Activated CD4-positive, CD25-positive, alpha-beta regulatory T cell treated with anti-CD3 and anti-CD28 coated beads, Interleukin-2, amount 50 U/mL, for 16 hours (primary cell): ENCODE data around the gene TDRD1.

ENCODE experiments used
- DNase-seq: peaks from one replicate; pipeline ENCODE4 v3.0.0-alpha.2; 2020; ENCODE audit warnings: low read depth, low spot score

TDRD1 gene

DNA sequence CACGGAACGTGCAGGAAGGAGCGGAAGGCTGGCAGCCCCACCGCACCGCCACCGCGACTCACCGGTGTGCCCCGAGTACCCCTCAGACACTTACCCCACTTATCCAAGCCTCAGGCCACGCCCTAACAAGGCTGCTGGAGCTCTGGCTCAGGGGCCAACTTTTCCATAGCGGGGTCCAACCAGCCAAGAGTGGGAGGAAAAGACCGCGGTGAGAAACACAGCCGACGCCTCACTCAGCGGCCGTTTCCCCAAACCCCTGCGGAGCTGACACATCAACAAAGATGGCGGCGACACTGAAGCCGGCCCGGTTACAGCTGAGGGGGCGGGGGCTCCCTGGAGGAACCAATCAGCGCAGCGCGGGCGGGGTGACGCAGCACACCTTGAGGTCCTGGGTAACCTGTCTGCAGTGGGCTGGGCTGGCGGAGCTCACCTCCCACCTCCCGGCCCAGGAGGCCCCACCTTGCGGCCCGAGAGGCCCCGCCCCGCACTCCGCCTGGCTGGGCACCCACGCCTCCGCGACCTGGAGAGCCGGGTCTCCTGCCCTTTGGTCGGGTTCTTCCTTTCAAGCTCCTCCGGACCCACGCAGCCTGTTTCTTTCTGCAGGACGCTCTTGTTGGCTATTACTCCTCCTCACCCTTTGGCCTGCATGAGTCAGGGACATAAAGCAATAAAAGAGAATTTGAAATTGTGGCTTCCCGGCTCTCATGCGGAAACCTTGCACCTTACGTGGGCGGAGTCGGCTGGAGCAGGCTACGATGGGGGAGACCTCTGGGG lies 5.0 kb upstream of the TDRD1 start, which contains the start of gene CCDC186:
Gene CCDC186, minus strand, starts transcription at position 283 of the 774 bp plus-strand sequence. CDS start 10,935 bp downstream, outside the sequence.
- DNase-seq = peak; percentile 94

DNA sequence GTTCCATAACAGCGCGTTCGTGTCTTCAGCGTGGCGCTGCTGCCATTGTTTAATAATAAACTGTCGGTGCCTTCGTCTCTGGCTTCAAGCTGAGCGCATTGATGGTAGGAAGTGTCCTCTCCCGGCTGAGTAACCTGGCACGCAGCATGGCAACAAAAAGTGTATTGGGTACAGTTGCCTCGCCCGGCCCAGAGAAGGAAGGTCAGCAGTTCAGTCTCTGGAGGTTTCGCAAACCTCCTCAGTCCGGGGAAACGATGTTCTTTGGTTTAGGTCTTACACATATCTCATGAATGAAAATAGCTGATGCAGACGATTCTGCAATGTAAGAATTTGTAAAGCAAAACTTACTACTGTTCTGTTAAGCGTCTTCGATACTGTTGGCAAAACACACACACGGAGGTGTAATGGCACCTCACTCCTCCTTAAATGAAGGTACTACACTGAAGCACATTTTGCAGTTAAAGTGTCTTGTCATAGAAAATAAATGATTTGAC lies 4.4 kb upstream of the TDRD1 start:
- DNase-seq = no peak

DNA sequence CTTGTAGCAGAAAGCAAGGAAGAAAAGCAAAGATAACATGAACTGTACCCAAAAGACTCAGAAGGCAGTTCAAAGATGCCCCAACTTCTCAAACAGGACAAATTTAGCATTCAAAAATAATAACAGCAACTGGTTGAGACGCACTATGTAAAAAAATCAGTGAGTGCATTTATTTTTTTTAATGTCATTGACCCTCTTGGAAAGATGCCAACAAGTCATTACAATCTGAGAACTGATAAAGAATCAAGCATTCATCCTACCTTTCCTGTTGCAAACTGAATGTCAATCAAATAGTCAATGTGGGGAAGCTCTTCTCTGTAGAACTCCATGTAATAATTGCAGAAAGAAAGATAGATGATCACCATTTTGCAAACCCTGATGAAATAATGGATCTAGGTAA lies 3.5 kb upstream of the TDRD1 start:
- no peak for DNase-seq

DNA sequence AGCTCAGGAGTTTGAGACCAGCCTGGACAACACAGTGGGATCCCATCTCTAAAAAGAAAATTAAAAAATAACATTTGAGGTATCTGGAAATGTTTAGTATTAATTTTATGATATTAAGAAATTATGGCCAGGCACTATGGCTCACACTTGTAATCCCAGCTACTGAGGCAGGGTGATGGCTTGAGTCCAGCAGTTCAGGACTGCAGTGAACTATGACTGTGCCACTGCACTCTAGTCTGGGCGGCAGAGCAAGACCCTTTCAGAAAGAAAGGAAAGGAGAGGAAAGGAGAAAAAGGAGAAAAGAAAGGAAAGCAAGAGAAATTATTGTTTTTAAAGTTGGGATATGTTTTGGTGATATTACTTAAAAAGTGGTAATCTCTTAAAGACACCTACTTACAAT lies 2.6 kb upstream of the TDRD1 start:
- DNase-seq = no peak

DNA sequence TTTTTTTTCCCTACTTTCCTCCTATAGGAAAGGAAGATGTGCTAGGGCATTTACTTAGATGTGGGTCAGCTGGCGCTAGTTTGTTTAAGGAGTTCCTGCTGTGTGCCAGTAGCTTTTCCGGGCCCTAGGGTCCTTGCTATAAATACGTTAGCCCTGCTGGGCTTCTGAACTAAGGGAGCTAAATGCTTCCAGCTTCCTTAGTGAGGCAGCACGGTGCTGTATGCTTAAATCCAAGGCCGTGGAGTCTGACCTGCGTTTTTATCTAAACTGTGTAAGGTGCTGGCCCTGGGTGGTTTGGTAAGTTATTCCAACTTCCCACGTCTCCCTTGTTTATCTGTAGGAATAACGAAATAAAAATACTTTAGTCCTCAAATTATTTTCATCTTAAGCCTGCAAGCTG lies 594 bp downstream of the TDRD1 start:
- no peak for DNase-seq

DNA sequence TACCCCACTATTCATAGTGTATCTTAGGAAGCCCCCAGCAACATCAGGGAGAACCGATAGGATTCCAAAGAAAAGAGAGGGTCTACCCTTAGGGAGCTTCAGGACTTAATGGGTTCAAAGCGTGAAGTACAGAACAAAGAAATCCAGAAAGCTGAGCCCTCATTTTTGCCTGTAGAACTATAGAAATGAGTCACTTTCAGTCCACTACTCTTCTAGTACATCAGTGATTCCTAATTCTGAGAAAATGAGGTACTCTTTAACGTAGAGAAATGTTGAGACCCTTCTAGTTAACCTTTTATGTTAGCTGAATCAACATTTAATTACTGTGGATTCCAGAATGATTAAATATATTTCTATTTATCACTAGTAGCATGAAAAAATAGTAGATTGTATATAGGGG lies 1.8 kb downstream of the TDRD1 start:
- no peak for DNase-seq

DNA sequence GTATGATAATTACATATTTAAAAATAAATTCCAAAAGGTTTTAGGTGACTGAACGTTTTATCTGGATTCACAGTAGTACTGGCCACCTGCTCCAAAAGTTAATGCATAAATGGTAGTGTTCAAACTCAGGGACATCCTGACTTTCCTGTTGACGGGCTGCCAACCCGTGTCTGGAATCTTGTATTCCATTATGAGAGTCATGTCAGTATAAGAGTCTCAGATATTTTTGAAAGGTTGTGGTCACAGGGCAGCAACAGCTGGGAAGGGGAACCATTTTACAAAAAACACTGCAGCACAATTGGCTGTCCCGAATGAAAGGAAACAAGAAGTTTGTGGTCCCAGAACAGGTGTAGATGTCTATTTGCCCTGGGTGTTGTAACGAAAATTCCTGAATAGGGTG lies 2.8 kb downstream of the TDRD1 start:
- DNase-seq = no peak

DNA sequence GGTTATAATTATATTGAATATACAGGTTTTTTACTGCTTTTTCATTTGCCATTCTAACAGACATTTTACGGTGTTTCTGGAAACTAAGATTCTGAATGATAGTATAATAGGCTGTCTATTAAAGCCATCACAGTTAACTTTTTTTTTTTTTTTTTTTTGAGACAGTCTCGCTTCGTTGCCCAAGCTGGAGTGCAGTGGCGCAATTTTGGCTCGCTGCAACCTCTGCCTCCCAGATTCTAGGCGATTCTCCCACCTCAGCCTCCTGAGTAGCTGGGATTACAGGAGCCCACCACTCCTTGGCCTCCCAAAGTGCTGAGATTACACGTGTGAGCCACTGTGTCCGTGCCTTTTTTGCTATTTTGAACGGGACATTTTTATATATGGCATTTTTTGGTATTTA lies 4.4 kb downstream of the TDRD1 start:
- no peak for DNase-seq

DNA sequence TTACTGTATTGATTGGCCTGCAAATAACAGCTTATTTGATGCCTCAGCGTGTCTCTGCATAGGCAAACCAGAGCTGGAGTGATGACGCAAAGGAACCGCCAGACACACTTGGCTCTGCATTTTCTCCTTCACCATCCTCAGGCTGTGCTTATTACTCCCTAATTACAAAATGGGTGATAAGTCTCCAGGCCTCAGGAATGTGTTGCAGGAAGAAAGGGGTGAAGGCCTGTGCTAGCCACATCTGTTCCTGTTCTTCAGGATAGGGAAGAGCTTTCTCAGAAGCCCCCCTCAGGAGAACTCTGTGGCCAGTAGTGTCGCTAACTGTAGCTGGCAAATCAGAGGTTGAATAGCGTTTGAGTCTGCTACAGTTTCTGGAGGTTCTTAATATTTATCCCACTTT lies 5.1 kb downstream of the TDRD1 start:
- DNase-seq = no peak

DNA sequence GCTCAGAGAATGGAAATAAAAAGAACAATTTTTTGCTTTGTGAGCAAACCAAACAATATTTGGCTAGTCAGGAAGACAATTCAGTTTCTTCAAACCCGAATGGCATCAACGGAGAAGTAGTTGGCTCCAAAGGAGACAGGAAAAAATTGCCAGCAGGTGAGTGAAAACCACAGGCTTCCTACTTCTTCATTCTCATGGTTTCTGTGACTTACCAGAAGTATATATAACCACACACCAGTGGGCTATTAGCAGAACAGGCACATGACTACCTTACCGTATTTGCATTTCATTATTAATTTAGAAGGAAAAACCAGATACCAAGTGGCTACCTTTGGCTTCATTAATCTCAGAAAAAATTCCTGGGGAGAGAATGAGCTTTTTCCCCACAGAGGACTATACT lies 8.8 kb downstream of the TDRD1 start:
- no peak for DNase-seq

DNA sequence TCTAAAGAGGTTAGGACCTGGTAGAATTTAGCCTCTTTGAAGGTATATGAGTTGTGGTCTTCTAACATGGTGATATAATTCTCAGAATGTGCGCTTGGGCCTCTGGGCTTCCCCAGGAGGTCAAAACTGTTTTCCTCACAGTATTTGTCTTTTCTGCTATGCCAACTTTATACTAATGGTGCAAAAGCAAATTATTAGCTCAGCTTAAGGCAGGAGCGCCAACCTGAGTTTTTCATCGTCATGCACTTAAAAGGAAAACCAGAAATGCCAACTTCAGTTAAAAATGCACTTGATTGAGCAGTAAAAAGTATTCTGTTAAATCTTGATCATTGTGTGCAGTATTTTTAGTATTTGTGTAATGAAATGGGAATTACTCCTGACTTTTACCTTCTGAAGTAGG lies 9.7 kb downstream of the TDRD1 start:
- DNase-seq = no peak

DNA sequence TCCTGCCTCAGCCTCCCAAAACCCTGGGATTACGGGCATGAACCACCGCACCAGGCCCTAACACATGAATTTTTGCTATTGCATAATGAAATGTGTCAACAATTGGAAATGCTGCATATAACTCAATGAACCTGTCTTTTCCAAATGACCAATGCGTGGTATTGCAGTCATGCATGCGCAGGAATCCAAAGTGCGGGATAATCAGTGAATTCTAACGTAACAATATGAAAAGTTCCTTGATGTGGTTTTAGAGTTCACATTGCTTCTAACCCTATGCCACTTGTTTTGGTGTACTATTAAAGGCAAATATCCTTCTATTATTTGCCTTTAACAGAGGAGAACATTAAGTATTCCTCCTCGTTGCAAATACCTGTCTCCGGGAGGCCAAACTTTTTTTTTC lies 10.5 kb downstream of the TDRD1 start:
- DNase-seq = no peak

DNA sequence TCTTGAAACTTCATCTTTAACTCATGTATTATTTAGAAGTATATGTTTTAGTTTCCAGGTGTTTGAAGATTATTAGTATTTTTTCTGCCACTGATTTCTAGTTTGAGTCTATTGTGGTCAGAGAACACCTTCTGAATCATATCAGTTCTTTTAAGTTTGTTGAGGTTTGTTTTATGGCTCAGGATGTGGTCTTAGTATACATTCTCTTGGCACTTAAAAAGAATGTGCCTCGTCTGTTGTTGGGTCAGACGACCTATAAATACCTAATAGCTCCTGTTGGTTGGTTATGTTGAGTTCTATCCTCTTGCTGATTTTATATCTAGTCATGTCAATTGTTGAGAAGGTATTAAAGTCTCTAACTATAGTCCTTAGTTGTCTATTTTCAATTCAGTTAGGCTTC lies 15.9 kb downstream of the TDRD1 start:
- no peak for DNase-seq

DNA sequence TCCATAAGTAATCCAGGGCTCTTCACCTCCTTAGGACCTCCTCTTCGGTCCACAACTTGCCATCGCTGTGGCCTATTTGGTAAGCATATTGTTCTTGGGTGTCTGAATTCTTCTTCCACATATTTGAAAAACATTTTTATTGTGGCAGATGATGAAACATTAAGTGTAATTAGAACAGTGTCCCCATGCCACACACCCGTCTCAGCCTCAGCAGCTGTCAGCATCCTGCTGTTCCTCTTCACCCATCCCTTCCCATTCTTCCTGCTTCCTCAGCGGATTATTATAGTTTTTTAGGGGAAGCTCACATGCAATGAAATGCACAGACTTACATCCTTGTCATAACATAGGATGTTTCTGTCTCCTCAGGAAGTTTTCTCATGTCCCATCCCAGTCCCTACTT lies 20.1 kb downstream of the TDRD1 start:
- DNase-seq = no peak

DNA sequence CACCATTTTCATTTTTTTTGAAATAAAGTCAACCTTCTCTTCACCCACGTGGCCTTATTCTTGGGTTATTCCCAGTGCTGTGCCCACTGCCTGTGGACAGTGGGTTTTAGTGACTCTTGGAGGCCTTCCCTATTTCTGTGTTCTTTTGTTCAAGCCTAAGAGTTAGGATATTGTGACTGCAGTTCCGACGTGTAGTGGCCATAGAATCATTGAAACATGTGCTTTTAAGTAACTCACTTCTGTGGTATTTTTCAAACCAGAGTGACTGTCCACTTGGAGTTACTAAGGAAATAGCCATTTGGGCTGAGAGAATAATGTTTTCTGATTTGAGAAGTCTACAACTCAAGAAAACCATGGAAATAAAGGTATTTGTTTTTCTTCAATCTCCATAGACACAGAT lies 23.7 kb downstream of the TDRD1 start:
- DNase-seq = no peak

DNA sequence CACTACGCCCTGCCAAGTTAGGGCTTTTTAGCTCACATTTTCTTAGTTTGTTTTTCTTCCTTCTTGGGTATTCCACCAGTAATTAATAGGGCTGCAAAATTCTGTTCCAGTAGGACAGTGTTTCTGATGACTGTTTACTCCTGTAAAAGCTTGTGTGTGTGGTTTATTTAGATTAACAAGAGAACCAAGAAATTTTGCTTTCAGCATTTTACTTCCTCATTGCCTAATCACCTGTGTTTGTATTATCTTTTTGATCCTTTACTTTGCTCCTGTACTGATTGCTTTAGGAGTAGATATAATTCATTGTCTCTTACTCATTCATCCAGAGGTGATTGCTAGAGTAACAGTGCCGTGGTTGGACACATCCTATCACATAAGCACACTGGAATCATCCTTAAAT lies 27.7 kb downstream of the TDRD1 start:
- no peak for DNase-seq

DNA sequence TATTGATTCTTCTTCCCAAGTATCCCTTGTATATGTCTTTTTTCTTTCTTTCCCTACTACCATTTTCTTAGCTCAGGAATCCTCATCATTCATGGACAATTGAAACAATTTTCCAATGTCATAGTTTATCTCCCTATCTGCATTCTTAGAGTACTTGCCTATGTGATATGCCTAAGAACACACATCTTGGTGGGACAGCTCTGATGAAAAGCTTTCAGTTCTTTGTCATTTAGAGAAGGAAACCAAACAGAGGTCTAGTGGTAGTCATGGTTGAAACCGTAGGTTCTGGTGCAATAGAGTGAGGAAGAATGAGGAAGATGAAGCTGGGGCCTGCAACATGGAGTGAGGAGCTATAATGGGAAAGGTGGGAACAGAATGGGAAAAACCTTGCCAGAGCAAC lies 28.2 kb downstream of the TDRD1 start:
- DNase-seq = no peak

DNA sequence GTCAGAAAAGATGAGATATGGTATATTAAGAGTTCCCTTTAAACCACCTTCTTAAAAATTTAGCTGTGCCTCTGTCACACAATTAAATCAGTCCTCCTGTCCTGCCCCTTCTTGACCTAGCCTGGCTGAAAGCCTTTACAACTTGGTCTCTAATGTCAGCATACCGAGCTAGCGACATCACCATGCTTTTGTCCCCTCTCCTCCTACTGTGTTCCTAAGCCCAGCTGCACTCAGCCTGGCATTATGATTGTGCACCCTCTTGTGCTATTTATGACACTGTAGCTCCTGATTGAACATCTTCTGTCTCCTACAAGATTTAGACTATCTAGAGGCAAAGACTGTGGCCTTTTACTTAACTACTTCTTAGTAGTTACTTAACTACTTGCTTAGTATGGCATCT lies 29.2 kb downstream of the TDRD1 start:
- no peak for DNase-seq

DNA sequence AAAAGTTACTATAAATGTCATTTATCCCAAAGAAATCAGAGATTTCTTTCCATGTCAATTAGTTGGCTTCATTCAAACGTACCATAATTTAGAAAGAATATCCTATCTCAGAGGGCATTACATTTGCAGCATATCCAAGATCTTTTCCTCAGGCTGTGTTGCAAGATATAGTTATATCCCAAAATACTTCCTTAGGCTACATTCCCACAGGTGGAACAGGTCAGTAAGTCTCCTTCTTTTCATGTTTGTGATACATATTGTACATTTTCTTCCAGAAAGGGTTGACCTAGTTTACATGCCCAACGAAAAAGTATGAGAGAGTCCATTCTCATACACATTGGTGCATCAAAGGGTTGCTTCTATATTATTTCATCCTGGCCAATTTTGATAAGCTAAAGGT lies 33.0 kb downstream of the TDRD1 start:
- DNase-seq = no peak

DNA sequence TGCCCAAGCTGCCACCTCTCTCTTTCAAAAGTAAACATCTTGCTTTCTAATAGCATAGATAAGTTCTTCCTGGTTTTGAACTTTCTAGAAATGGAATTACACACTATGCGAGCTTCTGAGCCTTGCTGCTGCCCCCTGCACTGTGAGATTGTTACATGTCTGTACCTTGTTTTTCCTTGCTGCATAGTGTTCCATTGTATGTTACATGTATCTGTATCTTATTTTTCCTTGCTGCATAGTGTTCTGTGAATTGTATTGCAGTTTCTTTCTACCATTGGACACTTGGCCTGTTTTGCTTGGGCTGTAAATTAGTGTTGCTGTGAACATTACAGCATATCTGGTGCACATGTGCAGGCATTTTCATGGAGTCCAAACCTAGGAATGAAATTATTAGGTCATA lies 35.9 kb downstream of the TDRD1 start:
- DNase-seq = no peak

DNA sequence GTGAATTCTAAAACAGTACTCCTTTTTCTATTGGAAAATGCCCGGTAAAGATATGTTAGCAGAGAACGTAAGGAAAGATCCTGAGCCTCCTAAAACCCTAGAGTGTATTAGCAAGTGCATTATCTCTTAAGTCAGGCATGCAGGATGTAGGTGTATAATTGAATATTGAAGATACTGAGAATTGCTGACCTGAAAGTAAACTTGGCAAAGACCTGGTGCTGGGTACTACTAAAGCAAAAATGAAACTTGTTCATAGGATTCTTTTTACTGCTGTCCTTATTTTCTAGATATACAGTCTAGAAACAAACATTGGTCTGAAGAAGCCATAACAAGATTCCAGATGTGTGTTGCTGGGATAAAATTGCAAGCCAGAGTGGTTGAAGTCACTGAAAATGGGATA lies 41.1 kb downstream of the TDRD1 start:
- DNase-seq = no peak

DNA sequence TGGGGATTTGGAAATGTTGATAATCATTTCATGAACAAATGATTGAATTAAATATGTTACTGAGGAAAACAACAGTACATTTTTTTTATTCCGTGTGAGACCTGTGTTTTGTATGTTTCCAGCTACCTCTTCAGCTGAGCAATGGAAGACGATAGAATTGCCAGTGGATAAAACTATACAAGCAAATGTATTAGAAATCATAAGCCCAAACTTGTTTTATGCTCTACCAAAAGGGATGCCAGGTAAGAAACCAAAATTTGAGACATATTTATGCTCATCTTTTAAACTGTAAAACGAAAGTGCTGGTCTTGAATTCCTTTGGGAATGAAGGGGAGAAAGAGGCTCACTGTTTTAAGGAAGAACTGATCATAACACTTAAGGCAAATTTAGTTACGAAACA lies 42.1 kb downstream of the TDRD1 start:
- no peak for DNase-seq

DNA sequence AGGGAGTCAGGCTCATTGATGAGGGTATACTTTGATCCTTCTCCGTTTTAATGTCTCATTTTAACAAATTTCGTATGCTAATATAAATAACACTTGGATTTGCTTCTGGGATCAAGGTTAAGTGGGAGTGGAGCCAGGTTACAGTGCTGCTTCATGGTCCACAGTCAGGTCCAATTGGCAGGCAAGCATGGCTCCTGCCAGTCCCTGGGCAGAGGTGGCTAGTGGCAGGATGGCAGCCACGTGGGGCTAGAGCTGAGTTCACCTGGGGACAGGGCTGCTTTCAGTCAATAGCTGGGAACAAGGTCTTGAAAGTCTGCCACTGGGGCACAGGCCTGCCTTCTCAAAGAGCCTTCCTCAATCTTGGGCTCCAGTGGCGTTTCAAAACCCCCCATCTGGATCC lies 43.9 kb downstream of the TDRD1 start:
- DNase-seq = no peak

DNA sequence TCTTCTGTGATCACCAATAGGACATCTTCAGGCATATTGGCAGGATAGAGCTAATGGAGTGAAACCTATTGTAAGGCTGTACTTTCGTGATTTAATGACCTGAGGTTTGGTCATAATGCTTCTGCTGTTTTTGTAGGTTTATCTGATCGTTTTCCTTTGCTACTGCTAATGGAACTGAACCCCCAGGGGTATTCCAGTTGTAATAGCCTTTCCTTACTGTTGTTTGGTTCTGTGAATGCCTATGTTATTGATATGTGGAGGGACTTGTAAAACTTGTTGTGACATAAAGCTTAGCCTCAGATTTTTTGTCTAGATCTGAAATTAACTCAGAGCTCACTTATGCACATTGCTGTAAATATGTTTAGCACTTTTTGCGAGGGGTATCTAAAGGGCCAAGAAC lies 49.0 kb downstream of the TDRD1 start:
- DNase-seq = no peak
